H1 (cell line): Measurements from ENCODE around the gene ALK.

Experiments
- ATF2 ChIP-seq: IDR thresholded peaks from 2 replicates; pipeline ENCODE4 v1.6.1; 2012; ENCODE audit warnings: low read length, inconsistent platforms
- POLR2A ChIP-seq, 2 experiments: IDR thresholded peaks; 1 replicate in 1 of 2; 2 replicates in 1 of 2; pipeline ENCODE4 v1.6.1; 2011; ENCODE audit warnings: low read depth in 2 of 2, low read length in 2 of 2, mild to moderate bottlenecking in 2 of 2; ENCODE audit errors: control extremely low read depth in 1 of 2

DNA sequence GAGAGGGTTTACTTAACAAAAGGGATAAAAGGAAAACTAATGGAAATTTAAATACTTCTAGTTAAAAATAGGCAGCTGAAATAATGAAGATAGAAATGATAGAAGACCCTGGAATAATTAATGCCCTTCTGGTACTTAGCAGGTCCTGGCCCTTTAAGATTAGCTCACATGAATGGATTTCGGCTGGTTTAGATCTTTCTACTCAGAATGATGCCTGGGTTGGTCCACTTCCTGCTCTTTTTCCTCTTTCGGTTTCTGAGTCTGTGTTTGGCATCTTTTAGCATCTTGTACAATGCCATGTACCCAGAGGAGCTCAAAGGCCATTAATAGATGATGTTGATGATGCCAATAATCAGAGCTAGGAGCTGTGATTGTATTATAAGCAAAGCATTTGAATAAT, 515.7 kb downstream of the ALK start:
- TF ChIP-seq ATF2 (no peak), POLR2A (IDR thresholded peaks at IDR 0.05; ENCODE audit: control extremely low read depth in 1 of 2, low read depth in 2 of 2, low read length in 2 of 2) (no peak)
